GM12891 (cell line): ENCODE measurements around the gene HS2ST1.

ENCODE experiments used
- DNase-seq: peaks from one replicate; pipeline ENCODE4 v3.0.0; 2011; ENCODE audit warnings: low spot score; ENCODE audit not compliant: insufficient read length
- FAIRE-seq: peaks from 2 replicates; lab custom pipeline; 2011; peaks lifted over from hg19 to GRCh38; lab: Jason Lieb, UNC
- PAX5 ChIP-seq: IDR thresholded peaks from 2 replicates; pipeline ENCODE4 v1.6.1; 2011; ENCODE audit warnings: low read length, moderate library complexity, mild to moderate bottlenecking; ENCODE audit not compliant: insufficient read depth, severe bottlenecking
- POLR2A ChIP-seq: IDR thresholded peaks from 2 replicates; pipeline ENCODE4 v1.6.1; 2011; ENCODE audit warnings: low read depth, low read length, control low read depth
- POLR2AphosphoS5 ChIP-seq: IDR thresholded peaks from 2 replicates; pipeline ENCODE4 v1.6.1; 2011; ENCODE audit warnings: low read depth, low read length, control low read depth
- POU2F2 ChIP-seq: IDR thresholded peaks from 2 replicates; pipeline ENCODE4 v1.6.1; 2011; ENCODE audit warnings: low read depth, mild to moderate bottlenecking, control low read depth, low read length, moderate library complexity
- SPI1 ChIP-seq: IDR thresholded peaks from 2 replicates; pipeline ENCODE4 v1.6.1; 2011; ENCODE audit warnings: low read depth, low read length, control low read depth
- TAF1 ChIP-seq: IDR thresholded peaks from 2 replicates; pipeline ENCODE4 v1.6.1; 2011; ENCODE audit warnings: low read depth, low read length, control low read depth

The HS2ST1 gene

GRCh38 chr1:86905875-86906274 is 8.6 kb upstream of the HS2ST1 start:
- TF ChIP-seq POLR2AphosphoS5 (no peak), PAX5 (no peak), POU2F2 (no peak), TAF1 (no peak), SPI1 (no peak), POLR2A (no peak)
- no peak for FAIRE-seq

GRCh38 chr1:86906419-86906818 is 8.0 kb upstream of the HS2ST1 start:
- TF ChIP-seq TAF1: no peak
- no peak for TF ChIP-seq POLR2AphosphoS5
- no peak for FAIRE-seq
- DNase-seq: no peak

More at GRCh38 chr1:86905875-86906274, 8.6 kb upstream of the HS2ST1 start:
- DNase-seq: no peak

GRCh38 chr1:86912281-86912900 is 2.0 kb upstream of the HS2ST1 start:
- TF ChIP-seq POU2F2: no peak
- TF ChIP-seq TAF1: no peak
- TF ChIP-seq POLR2A: no peak
- peak; percentile 76 for FAIRE-seq
- DNase-seq: no peak

- FAIRE-seq: no peak
- TF ChIP-seq TAF1 (no peak), SPI1 (peak; percentile 49), POLR2A (no peak), PAX5 (peak; percentile 55), POU2F2 (no peak), POLR2AphosphoS5 (no peak)
- DNase-seq: peak; percentile 20
These were observed 988 bp upstream of the HS2ST1 start for GRCh38 chr1:86913399-86913895.

DNA sequence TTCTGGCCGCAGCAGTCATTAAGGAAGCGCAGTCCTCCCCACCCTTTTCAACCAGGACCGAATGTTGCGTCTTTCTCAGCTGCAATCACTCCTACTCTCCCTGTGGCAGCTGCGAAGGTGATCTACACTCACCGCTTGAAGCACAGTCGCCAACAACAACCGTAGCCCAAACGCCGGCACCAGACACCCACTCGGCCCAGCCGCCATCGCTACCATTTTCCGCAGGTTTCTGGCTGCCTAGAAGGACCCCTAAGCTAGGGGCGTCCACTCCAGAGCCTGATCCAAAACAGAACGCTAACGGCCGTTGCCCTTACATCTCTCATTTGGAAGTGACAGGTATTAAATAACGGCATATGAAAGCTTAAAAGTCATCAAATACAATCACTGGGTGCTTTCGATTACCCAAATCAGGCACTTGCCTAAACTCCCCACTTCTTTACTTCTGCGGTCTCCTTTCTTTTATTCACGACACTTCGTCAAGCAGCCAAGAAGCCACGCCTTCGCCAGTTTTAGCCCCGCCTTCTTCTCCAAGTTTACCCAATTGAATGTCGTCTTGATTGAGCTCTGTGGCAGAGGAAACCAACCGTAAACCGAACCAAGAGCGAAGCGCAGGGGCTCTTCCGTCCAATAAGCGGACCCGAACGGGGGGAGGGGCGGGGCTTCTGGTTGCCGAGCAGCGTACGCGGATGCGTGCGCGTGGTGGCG is 387 bp upstream of the HS2ST1 start, which contains the start of gene SELENOF:
Gene SELENOF, minus strand, starts transcription at position 231 of the 705 bp plus-strand sequence. Its CDS starts 15 bp downstream, at position 216.
- DNase-seq (peak; percentile 68), FAIRE-seq (peak; percentile 93)
- TF ChIP-seq POLR2AphosphoS5 (peak; percentile 76), POLR2A (peak; percentile 81), TAF1 (peak; percentile 96), PAX5 (no peak)

GRCh38 chr1:86914998-86915736 is 732 bp downstream of the HS2ST1 start:
- DNase-seq: no peak

DNA sequence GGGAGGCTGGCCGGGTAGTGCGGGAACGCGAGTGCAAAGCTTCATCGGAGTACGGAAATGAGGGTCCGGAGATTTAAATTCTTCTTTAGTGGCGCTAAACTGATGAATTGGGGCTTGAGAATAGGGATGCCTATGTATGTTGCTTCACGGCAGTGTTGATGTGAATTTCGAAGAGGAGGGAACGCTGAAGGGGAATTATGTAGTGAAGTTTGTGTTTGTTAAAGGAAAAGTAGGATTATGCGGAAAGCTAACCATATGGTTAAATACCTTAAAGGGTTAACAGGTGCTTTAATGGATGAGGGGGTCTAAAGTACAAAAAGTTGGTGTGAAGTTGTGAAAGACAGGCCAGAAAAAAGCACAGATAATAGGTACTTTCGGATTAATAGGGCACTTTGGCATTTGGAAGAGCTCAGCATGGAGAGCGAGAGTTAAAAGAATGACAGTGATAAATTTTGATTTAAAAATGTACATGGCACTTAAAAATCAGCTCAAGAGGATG is 1.4 kb downstream of the HS2ST1 start:
- DNase-seq (no peak), FAIRE-seq (peak; percentile 41)
- TF ChIP-seq TAF1 (no peak), PAX5 (no peak), POLR2AphosphoS5 (no peak), SPI1 (no peak), POLR2A (no peak), POU2F2 (no peak)

More at GRCh38 chr1:86914998-86915736, 732 bp downstream of the HS2ST1 start:
- peak; percentile 86 for FAIRE-seq
- TF ChIP-seq POLR2AphosphoS5 (no peak), POLR2A (0 out of 2 replicates have a peak, but pooled peaks have one; percentile 36), POU2F2 (no peak), PAX5 (no peak), TAF1 (peak; percentile 55; the same call in 1 of the 2 replicates), SPI1 (no peak)

- DNase-seq (no peak), FAIRE-seq (no peak)
- TF ChIP-seq POU2F2: no peak
- no peak for TF ChIP-seq PAX5
- TF ChIP-seq POLR2AphosphoS5: no peak
- TF ChIP-seq SPI1: no peak
- no peak for TF ChIP-seq TAF1
- no peak for TF ChIP-seq POLR2A
These were observed 2.3 kb downstream of the HS2ST1 start for GRCh38 chr1:86916752-86917151.

- DNase-seq (no peak), FAIRE-seq (no peak)
- TF ChIP-seq PAX5: no peak
- no peak for TF ChIP-seq POLR2A
- TF ChIP-seq SPI1: no peak
- no peak for TF ChIP-seq POU2F2
- no peak for TF ChIP-seq POLR2AphosphoS5
- no peak for TF ChIP-seq TAF1
These were observed 8.0 kb downstream of the HS2ST1 start for GRCh38 chr1:86922445-86922844.
